Measurements from ENCODE around the gene THOC2.
"Not testable (repeated sequence)": the region's sequence is repeated elsewhere in the genome, so short reads cannot be mapped to it uniquely, and the experiment has no call there.

Gene THOC2

GRCh38 chrX:123732670-123733363, at the start of gene THOC2:
Gene THOC2 (minus strand): TSS chrX:123733052. CDS start chrX:123733022, 30 bp downstream.
- TF ChIP-seq, protein P1, sequence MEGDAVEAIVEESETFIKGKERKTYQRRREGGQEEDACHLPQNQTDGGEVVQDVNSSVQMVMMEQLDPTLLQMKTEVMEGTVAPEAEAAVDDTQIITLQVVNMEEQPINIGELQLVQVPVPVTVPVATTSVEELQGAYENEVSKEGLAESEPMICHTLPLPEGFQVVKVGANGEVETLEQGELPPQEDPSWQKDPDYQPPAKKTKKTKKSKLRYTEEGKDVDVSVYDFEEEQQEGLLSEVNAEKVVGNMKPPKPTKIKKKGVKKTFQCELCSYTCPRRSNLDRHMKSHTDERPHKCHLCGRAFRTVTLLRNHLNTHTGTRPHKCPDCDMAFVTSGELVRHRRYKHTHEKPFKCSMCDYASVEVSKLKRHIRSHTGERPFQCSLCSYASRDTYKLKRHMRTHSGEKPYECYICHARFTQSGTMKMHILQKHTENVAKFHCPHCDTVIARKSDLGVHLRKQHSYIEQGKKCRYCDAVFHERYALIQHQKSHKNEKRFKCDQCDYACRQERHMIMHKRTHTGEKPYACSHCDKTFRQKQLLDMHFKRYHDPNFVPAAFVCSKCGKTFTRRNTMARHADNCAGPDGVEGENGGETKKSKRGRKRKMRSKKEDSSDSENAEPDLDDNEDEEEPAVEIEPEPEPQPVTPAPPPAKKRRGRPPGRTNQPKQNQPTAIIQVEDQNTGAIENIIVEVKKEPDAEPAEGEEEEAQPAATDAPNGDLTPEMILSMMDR (IDR thresholded peaks at IDR 0.05; ENCODE audit: insufficient read depth, missing control alignments), result peak; percentile 4
- peak; percentile 37 for DNase-seq (ENCODE audit: insufficient read length, low spot score)
- no peak for FAIRE-seq

GRCh38 chrX:123781786-123782185, 48.9 kb upstream of the THOC2 start:
- DNase-seq (ENCODE audit: insufficient read length, low spot score); FAIRE-seq: not testable (repeated sequence)

- no peak for DNase-seq (ENCODE audit: insufficient read length, low spot score)
- TF ChIP-seq, protein P1 (IDR thresholded peaks at IDR 0.05; ENCODE audit: insufficient read depth, missing control alignments), result no peak
- no peak for FAIRE-seq
These were observed 47.1 kb upstream of the THOC2 start for GRCh38 chrX:123779908-123780396.

DNA sequence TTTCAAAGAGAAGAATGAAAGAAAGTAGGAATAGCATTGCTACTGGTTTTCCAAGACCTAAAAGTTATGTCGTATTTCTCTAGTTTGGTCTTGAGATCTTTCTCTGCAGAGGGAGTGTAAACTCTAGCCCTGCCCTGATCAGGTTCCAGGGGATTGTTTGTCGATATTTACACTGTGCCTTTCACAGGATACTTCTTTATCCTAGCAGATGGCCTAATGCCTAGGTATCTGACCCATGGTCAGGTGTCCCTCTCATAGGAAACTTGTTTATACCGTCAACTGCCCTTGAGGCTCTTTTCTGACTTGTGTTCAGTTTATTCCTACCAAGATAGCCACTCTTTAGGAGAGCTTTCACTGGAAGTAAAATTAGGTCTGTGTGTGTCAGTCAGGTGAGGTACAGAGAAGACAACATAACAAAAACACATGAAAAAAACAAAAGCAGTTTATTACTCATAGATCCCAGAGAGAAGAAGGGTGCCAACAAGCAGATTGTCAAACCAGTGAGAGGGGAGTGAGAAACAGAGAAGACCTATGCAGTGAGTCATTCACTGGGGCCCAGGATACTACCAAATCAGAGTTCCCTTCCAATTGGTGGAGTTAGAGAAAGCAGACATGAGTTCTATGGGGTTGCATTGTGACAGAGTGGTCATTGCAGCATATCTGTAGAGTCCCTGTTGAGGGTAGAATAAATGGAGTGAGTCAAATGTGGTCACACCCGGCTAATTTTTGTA, 40.6 kb upstream of the THOC2 start:
- FAIRE-seq (no peak), DNase-seq (ENCODE audit: insufficient read length, low spot score) (no peak)
- TF ChIP-seq, protein P1 (IDR thresholded peaks at IDR 0.05; ENCODE audit: insufficient read depth, missing control alignments), result no peak

DNA sequence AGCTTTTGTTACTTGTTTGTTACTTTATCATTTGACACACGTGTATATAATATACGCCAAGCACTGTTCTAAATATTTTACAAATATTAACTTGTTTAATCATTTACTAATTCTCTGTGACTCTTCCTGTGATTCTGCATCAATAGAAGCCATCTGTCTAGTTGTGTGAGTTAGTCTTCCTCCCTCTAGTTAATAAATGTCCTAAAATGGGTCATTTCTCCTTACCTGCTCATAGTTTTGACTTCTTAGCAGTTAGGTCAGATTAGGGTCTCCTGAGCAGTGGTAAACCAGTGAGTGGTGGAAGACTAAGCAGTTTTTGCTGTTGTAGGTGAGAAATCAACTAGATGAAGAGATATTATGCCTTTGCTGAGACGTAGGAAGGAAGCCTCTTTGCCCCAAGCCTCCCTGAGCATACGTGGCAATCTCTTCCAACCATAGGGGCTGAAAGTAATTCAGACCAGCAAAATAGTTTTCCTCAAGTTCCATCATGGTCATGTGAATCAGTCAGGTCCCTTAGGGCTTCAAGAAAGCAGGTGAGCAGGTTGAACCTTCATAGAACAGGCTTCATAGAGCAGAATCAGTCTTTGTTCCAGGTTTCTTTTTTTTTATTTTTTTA, 38.7 kb upstream of the THOC2 start:
- no peak for DNase-seq (ENCODE audit: insufficient read length, low spot score)
- TF ChIP-seq, protein P1 (IDR thresholded peaks at IDR 0.05; ENCODE audit: insufficient read depth, missing control alignments), result no peak
- FAIRE-seq, result no peak

GRCh38 chrX:123764967-123765871, 32.4 kb upstream of the THOC2 start:
- FAIRE-seq, result no peak

DNA sequence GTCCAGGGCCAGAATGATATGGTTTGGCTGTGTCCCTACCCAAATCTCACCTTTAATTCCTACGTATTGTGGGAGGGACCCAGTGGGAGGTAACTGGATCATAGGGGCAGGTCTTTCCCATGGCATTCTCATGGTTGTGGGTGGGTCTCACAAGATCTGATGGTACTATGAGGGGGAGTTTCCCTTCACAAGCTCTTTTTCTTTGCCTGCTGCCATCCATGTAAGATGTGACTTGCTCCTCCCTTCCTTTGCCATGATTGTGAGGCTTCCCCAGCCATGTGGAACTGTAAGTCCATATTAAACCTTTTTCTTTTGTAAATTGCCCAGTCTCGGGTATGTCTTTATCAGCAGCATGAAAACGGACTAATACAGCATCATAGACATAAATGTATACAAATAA, 27.0 kb upstream of the THOC2 start:
- not testable (repeated sequence) for FAIRE-seq; DNase-seq (ENCODE audit: insufficient read length, low spot score)

More at GRCh38 chrX:123764967-123765871, 32.4 kb upstream of the THOC2 start:
- DNase-seq (ENCODE audit: insufficient read length, low spot score), result peak; percentile 41
- TF ChIP-seq, protein P1 (IDR thresholded peaks at IDR 0.05; ENCODE audit: insufficient read depth, missing control alignments), result no peak

DNA sequence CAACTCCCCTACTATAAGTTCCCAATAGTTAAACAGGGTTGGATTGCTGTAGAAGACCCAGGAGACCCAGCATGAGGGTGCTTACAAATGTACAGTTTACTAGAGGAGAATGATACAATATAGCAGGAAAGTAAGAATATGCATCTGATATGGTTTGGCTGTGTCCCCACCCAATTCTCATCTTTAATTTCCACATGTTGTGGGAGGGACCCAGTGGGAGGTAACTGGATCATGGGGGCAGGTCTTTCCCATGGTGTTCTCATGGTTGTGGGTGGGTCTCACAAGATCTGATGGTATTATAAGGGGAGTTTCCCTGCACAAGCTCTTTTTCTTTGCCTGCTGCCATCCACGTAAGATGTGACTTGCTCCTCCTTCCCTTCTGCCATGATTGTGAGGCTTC, 24.9 kb upstream of the THOC2 start:
- DNase-seq (ENCODE audit: insufficient read length, low spot score); FAIRE-seq: not testable (repeated sequence)
